BLaER1 (cell line): Measurements from ENCODE around the gene KBTBD13.

Experiments
- H3K27ac ChIP-seq: shearing (Covaris generic); formaldehyde crosslinking; 2 replicates; pipeline ENCODE4 v1.8.1; 2022
- H3K27me3 ChIP-seq: shearing (Covaris generic); formaldehyde crosslinking; 2 replicates; pipeline ENCODE4 v1.8.1; 2022
- H3K36me3 ChIP-seq: shearing (Covaris generic); formaldehyde crosslinking; 2 replicates; pipeline ENCODE4 v1.8.1; 2022
- H3K4me1 ChIP-seq: shearing (Covaris generic); formaldehyde crosslinking; 2 replicates; pipeline ENCODE4 v1.8.1; 2022
- H3K4me2 ChIP-seq: shearing (Covaris generic); formaldehyde crosslinking; 2 replicates; pipeline ENCODE4 v1.8.1; 2022
- H3K4me3 ChIP-seq: shearing (Covaris generic); formaldehyde crosslinking; 2 replicates; pipeline ENCODE4 v1.8.1; 2022
- H3K9ac ChIP-seq: shearing (Covaris generic); formaldehyde crosslinking; 2 replicates; pipeline ENCODE4 v1.8.1; 2022
- H3K9me3 ChIP-seq: shearing (Covaris generic); formaldehyde crosslinking; 2 replicates; pipeline ENCODE4 v1.8.1; 2022
- H4K20me1 ChIP-seq: shearing (Covaris generic); formaldehyde crosslinking; 2 replicates; pipeline ENCODE4 v1.8.1; 2022
- Cebpa-rat ChIP-seq: shearing (Covaris generic); IDR thresholded peaks from 2 replicates; pipeline ENCODE4 v1.8.1; 2022

KBTBD13 gene

GRCh38 chr15:65076486-65077290, at the start of gene KBTBD13:
Gene KBTBD13 (plus strand): TSS chr15:65076746. CDS start chr15:65076816, 70 bp downstream.
- Histone ChIP-seq H3K27me3 (no peaks in the 10 kb centered on the region), H3K36me3 (no peaks in the 10 kb centered on the region), H3K4me2 (peak within 1 kb of the TSS; percentile 96), H3K27ac (peak within 1 kb of the TSS; percentile 89), H3K4me1 (peaks cover 53% of the 10 kb centered on the region), H3K9me3 (peaks cover 16% of the 10 kb centered on the region), H3K4me3 (peak within 1 kb of the TSS; percentile 50), H4K20me1 (no peaks in the 10 kb centered on the region), H3K9ac (peak within 1 kb of the TSS; percentile 77)
- no peak for TF ChIP-seq Cebpa-rat

DNA sequence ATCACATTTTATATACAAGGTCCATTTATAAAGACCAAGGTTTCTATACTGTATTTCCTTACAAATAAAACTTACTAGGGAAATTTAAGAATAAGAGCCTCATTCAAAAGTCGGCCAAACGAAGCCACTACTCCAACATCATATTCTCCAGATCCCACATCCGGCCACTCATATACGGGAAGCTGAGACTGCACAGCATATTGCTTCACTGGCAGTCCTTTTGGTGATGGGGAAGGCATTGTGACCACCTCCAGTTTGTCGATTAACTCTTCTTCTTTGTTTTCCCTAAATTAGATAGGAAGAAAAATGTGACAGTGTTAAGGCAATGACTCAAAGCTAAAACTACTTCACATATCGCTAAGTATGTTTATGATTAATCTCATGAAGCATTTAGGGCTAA, 49.8 kb upstream of the KBTBD13 start:
- Histone ChIP-seq H3K4me2 (no peak overlapping the region), H3K27ac (no peak overlapping the region), H3K4me1 (peaks cover 23% of the 10 kb centered on the region), H4K20me1 (peaks cover 8% of the 10 kb centered on the region; the same call in 1 of the 2 replicates), H3K9me3 (no peaks in the 10 kb centered on the region), H3K9ac (no peak overlapping the region), H3K27me3 (no peaks in the 10 kb centered on the region), H3K4me3 (no peak overlapping the region), H3K36me3 (peaks cover 46% of the 10 kb centered on the region)
- no peak for TF ChIP-seq Cebpa-rat

GRCh38 chr15:65027593-65027992, 49.0 kb upstream of the KBTBD13 start:
- Histone ChIP-seq H3K4me1 (peaks cover 23% of the 10 kb centered on the region), H3K4me3 (peak overlapping the region; percentile 86), H3K36me3 (peaks cover 39% of the 10 kb centered on the region), H3K4me2 (peak overlapping the region; percentile 91), H3K9ac (peak overlapping the region; percentile 88; the same call in 1 of the 2 replicates), H3K9me3 (no peaks in the 10 kb centered on the region), H3K27ac (no peak overlapping the region), H3K27me3 (no peaks in the 10 kb centered on the region), H4K20me1 (peaks cover 8% of the 10 kb centered on the region; the same call in 1 of the 2 replicates)
- no peak for TF ChIP-seq Cebpa-rat

GRCh38 chr15:65028338-65028737, 48.2 kb upstream of the KBTBD13 start:
- Histone ChIP-seq H4K20me1 (peaks cover 8% of the 10 kb centered on the region; the same call in 1 of the 2 replicates), H3K9ac (peak overlapping the region; percentile 88), H3K36me3 (peaks cover 34% of the 10 kb centered on the region), H3K4me1 (peaks cover 30% of the 10 kb centered on the region), H3K4me3 (peak overlapping the region; percentile 86), H3K9me3 (no peaks in the 10 kb centered on the region), H3K27ac (no peak overlapping the region), H3K4me2 (peak overlapping the region; percentile 91), H3K27me3 (no peaks in the 10 kb centered on the region)
- no peak for TF ChIP-seq Cebpa-rat

DNA sequence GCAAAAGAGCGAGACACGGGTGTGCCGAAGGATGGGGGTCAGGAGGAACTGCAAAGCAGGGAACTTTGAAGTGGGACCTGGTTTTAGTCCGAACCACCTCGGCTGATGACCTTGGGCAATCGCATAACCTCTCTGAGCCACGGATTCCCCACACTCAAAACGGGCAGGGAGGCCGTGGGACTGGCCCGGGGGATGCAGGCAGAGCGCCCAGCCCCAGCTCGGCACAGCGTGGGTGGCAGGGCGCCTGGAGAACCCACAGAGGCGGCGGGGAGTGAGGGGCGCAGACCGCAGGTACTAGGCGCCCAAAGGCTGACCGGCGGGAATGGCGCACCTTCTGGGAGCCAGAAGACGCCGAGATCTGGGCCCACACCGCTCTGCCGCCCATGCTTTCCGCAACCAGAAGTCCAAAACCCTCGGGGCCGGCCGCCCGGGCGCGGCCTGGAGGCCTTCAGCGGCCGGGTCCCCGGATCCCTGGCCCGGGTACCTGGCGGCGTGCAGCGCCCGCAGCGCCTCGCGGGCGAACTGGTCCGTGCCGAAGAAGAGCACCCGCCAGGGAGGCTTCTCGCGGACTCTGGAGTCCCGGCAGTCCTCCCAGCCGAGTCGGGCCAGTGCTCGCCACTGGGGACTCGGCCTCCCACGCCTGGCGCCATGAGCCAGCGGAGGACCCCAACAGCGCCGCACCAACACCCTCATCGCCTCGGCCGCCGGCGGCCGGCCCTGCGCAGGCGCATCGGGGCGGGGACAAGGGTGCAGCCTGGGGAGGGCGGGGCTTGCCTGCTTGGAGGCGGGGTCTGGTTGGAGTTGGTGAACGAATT, 47.4 kb upstream of the KBTBD13 start, which contains the start of gene MTFMT:
Gene MTFMT, minus strand, starts transcription at position 719 of the 815 bp plus-strand sequence. Its CDS starts 26 bp downstream, at position 693.
- H4K20me1 ChIP-seq, result peaks cover 8% of the 10 kb centered on the region; the same call in 1 of the 2 replicates
- peak within 1 kb of the TSS; percentile 80 for H3K27ac ChIP-seq
- no peaks in the 10 kb centered on the region for H3K27me3 ChIP-seq
- peak within 1 kb of the TSS; percentile 86 for H3K4me3 ChIP-seq
- H3K36me3 ChIP-seq, result peaks cover 26% of the 10 kb centered on the region
- no peaks in the 10 kb centered on the region for H3K9me3 ChIP-seq
- peak within 1 kb of the TSS; percentile 91 for H3K4me2 ChIP-seq
- H3K9ac ChIP-seq, result peak within 1 kb of the TSS; percentile 88
- peaks cover 37% of the 10 kb centered on the region for H3K4me1 ChIP-seq
- TF ChIP-seq Cebpa-rat, result no peak

DNA sequence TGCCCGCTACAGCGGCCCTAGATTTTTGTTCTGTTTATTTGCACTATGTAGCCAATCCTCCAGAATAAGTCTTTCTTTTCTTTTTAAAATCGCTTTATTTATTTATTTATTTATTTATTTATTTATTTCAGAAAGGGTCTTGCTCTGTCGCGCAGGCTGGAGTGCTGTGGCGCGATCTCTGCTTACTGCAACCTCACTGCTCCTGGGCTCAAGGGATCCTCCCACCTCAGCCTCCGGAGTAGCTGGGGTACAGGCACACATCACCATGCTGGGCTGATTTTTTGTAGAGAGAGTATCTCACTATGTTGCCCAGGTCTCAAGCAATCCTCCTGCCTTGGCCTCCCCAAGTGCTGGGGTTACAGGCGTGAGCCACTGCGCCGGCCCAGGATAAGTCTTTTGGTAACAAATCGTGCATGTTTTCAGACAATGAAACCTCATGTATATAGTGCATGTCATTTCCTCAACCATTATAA, 46.8 kb upstream of the KBTBD13 start:
- Histone ChIP-seq H3K36me3 (peaks cover 21% of the 10 kb centered on the region), H3K4me2 (0 out of 2 replicates have a peak overlapping the region, but pooled peaks have one; percentile 31), H3K4me1 (peaks cover 37% of the 10 kb centered on the region), H3K9me3 (no peaks in the 10 kb centered on the region), H3K27me3 (no peaks in the 10 kb centered on the region), H4K20me1 (peaks cover 8% of the 10 kb centered on the region; the same call in 1 of the 2 replicates), H3K9ac (no peak overlapping the region), H3K27ac (no peak overlapping the region), H3K4me3 (peak overlapping the region; percentile 86)
- TF ChIP-seq Cebpa-rat, result no peak

DNA sequence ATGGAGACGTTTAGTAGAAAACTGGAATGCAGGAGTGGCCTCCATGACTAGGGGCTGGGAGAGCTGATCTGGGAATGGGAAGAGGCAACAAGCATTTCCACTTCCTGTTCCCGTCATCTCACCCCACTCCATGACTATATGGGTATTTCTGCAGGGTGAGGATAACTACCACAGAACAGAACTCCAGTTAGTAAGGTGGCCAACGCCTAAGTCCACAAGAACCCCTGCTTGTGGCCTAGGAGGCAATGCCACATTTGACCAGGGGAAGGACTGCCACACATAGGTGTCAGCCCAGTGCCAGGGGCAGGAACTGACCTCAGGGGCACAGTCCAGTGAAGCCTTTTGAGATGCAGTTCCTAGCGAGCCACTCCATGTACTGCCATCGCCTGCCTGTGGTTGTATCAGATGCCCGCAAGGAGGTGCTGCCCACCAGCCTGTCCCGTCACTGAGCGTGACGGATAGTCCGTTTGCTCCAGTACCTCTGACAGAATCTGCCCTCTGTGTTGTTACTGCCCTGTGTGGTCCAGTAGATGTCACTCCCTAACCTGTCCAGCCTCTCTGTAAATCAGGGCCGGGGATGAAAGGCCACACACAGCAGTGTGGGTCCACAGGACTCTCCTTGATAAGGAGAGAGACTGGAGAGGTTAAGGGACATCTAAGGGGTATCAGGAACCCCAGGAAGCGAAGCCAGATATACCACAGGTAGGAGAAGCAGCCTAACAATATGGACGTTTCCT, 43.6 kb upstream of the KBTBD13 start:
- Histone ChIP-seq H3K27ac (no peak overlapping the region), H3K9ac (0 out of 2 replicates have a peak overlapping the region, but pooled peaks have one; percentile 49), H4K20me1 (peaks cover 3% of the 10 kb centered on the region; the same call in 1 of the 2 replicates), H3K36me3 (no peaks in the 10 kb centered on the region), H3K4me1 (peaks cover 27% of the 10 kb centered on the region), H3K27me3 (no peaks in the 10 kb centered on the region), H3K4me2 (peak overlapping the region; percentile 65), H3K9me3 (no peaks in the 10 kb centered on the region), H3K4me3 (peak overlapping the region; percentile 34)
- no peak for TF ChIP-seq Cebpa-rat

DNA sequence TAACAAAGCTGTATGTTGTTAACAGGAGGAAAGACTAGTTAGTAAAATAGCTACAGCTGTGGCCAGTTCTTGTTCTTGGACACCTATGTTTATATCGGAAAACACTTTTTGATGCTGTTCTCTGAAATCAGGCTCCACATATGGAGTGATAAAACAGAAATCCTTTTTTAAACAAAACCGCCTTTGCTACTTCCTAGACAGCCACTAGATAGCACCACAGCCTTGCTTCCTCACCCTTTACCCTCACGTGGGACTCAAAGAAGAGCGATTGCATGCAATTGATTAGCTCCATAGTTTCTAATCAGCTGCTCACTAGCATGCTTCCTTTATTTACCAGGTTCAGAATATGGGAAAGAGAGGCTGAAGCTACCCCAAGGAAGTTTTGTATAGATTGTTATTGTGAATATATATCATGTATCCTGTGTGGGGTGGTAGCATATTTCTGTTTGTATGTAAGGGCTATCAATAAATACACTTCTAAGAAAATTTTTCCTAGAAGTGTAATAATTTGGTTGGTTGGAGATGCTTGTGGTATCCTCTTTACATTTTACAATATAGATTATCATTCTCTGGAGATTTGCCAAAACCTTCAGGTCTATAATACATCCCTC, 42.8 kb upstream of the KBTBD13 start:
- H3K9me3 ChIP-seq, result no peaks in the 10 kb centered on the region
- 0 out of 2 replicates have a peak overlapping the region, but pooled peaks have one; percentile 49 for H3K9ac ChIP-seq
- H3K27me3 ChIP-seq, result no peaks in the 10 kb centered on the region
- no peaks in the 10 kb centered on the region for H4K20me1 ChIP-seq
- no peaks in the 10 kb centered on the region for H3K36me3 ChIP-seq
- TF ChIP-seq Cebpa-rat, result no peak
- H3K4me2 ChIP-seq, result peak overlapping the region; percentile 65
- no peak overlapping the region for H3K27ac ChIP-seq
- peaks cover 20% of the 10 kb centered on the region for H3K4me1 ChIP-seq
- H3K4me3 ChIP-seq, result no peak overlapping the region
